DMS53 (cell line): Measurements from ENCODE around the gene RABGAP1L.
"Not testable (repeated sequence)": the region's sequence is repeated elsewhere in the genome, so short reads cannot be mapped to it uniquely, and the experiment has no call there.

Experiments
- DNase-seq: peaks from one replicate; lab custom pipeline; 2025; lab: John Stamatoyannopoulos, UW

The RABGAP1L gene

GRCh38 chr1:175042650-175043049 is 883.3 kb downstream of the RABGAP1L start:
- no peak for DNase-seq

GRCh38 chr1:175043824-175044223 is 884.5 kb downstream of the RABGAP1L start:
- DNase-seq = no peak

- DNase-seq = not testable (repeated sequence)
Observed at GRCh38 chr1:175044591-175044990, 885.3 kb downstream of the RABGAP1L start.
